Measurements from ENCODE around the gene MEX3D. TPM values are rescaled to one million over a fixed set of nuclear protein-coding genes. Genes with fewer than 3 reads are reported as not detected.

Gene MEX3D
- total and polyA plus RNA-seq, 2 experiments from 2014 or later: 12.4 to 94.9 TPM

GRCh38 chr19:1513499-1514294 is 54.4 kb downstream of the MEX3D start:
- Mint-ChIP-seq H3K27me3 (ENCODE audit: insufficient read depth, low read depth, poor library complexity) (peaks cover 18% of the 10 kb centered on the region), H3K4me1 (no peaks in the 10 kb centered on the region; the same call in 2 of the 3 replicates), H3K36me3 (ENCODE audit: low read depth) (no peaks in the 10 kb centered on the region), H3K9me3 (peaks cover 6% of the 10 kb centered on the region), H3K27ac (no peak overlapping the region), H3K4me3 (no peak overlapping the region)
- Histone ChIP-seq H3K4me3 (peak overlapping the region; percentile 53), H3K4me2 (peak overlapping the region; percentile 69; the same call in 1 of the 2 replicates), H3K27ac (ENCODE audit: low read depth) (no peak overlapping the region), H3K9me2 (ENCODE audit: insufficient read depth) (no peaks in the 10 kb centered on the region), H3K27me3 (ENCODE audit: insufficient read depth) (peaks cover 6% of the 10 kb centered on the region; the same call in 1 of the 2 replicates), H2AFZ (no peak overlapping the region), H3K79me2 (replicated peaks; ENCODE audit: insufficient read depth) (no peaks in the 10 kb centered on the region), H3F3A (replicated peaks; ENCODE audit: low read depth) (peaks cover 6% of the 10 kb centered on the region; the same call in 1 of the 2 replicates), H3K4me1 (ENCODE audit: insufficient read depth) (no peaks in the 10 kb centered on the region), H4K20me1 (replicated peaks; ENCODE audit: insufficient read depth) (no peaks in the 10 kb centered on the region), H3K36me3 (ENCODE audit: insufficient read depth) (no peaks in the 10 kb centered on the region)
- TF ChIP-seq CTCF (conservative IDR thresholded peaks at IDR 0.05; ENCODE audit: low read depth in 2 of 2): peak; percentile 73 to 79
- TF ChIP-seq EZH2phosphoT487 (IDR thresholded peaks at IDR 0.05; ENCODE audit: unreplicated experiment): no peak
- DNase-seq (ENCODE audit: low spot score) (peak; percentile 63), ATAC-seq (peak; percentile 67)

- peak within 1 kb of the TSS; percentile 69; the same call in 1 of the 2 replicates for H3K4me2 ChIP-seq
- H3F3A ChIP-seq (replicated peaks; ENCODE audit: low read depth): peaks cover 9% of the 10 kb centered on the region; the same call in 1 of the 2 replicates
- no peaks in the 10 kb centered on the region for H3K36me3 Mint-ChIP-seq (ENCODE audit: low read depth)
- TF ChIP-seq CTCF (conservative IDR thresholded peaks at IDR 0.05; ENCODE audit: low read depth in 2 of 2): peak in 1 of 2 experiments; percentile 40; a peak in 2 of 4 replicates
- TF ChIP-seq EZH2 (IDR thresholded peaks at IDR 0.05; ENCODE audit: low read depth, unreplicated experiment): no peak
- peak within 1 kb of the TSS; percentile 53 for H3K4me3 ChIP-seq
- H3K27ac ChIP-seq (ENCODE audit: low read depth): no peak within 1 kb of the TSS
- H3K9me3 Mint-ChIP-seq: peaks cover 2% of the 10 kb centered on the region; the same call in 2 of the 3 replicates
- no peaks in the 10 kb centered on the region for H4K20me1 ChIP-seq (replicated peaks; ENCODE audit: insufficient read depth)
- ATAC-seq: peak; percentile 44
- H3K27me3 Mint-ChIP-seq (ENCODE audit: insufficient read depth, low read depth, poor library complexity): peaks cover 21% of the 10 kb centered on the region
- H3K4me1 ChIP-seq (ENCODE audit: insufficient read depth): no peaks in the 10 kb centered on the region
- no peaks in the 10 kb centered on the region for H3K36me3 ChIP-seq (ENCODE audit: insufficient read depth)
- H3K79me2 ChIP-seq (replicated peaks; ENCODE audit: insufficient read depth): no peaks in the 10 kb centered on the region
- H2AFZ ChIP-seq: no peak within 1 kb of the TSS
- peaks cover 8% of the 10 kb centered on the region; the same call in 1 of the 2 replicates for H3K27me3 ChIP-seq (ENCODE audit: insufficient read depth)
- DNase-seq (ENCODE audit: low spot score): peak; percentile 69
- H3K4me1 Mint-ChIP-seq: no peaks in the 10 kb centered on the region; the same call in 2 of the 3 replicates
- H3K27ac Mint-ChIP-seq: no peak within 1 kb of the TSS
- H3K4me3 Mint-ChIP-seq: peak within 1 kb of the TSS; percentile 53
- H3K9me2 ChIP-seq (ENCODE audit: insufficient read depth): no peaks in the 10 kb centered on the region
Observed at GRCh38 chr19:1512671-1513498, 55.2 kb downstream of the MEX3D start, which contains the start of gene ADAMTSL5. Gene ADAMTSL5, minus strand, starts transcription at chr19:1513019. Its CDS starts 2,076 bp downstream, at chr19:1510943.
